ENCODE results near the gene CCDC71L. TPM values are rescaled to one million over a fixed set of nuclear protein-coding genes. Genes with fewer than 3 reads are reported as not detected.

CCDC71L gene
- total RNA-seq, 4 donors from 2014 or later: 43.5 to 318 (median 153) TPM

GRCh38 chr7:106643216-106644000, 17.6 kb downstream of the CCDC71L start:
- TF ChIP-seq CTCF (IDR thresholded peaks at IDR 0.05): no peak
- no peak for ATAC-seq (ENCODE audit: low FRiP score)
- DNase-seq (ENCODE audit: low spot score): no peak

GRCh38 chr7:106641416-106641815, 19.5 kb downstream of the CCDC71L start:
- ATAC-seq (ENCODE audit: low FRiP score) (no peak), DNase-seq (ENCODE audit: low spot score) (no peak)
- TF ChIP-seq CTCF (IDR thresholded peaks at IDR 0.05): no peak

- no peak for DNase-seq (ENCODE audit: low spot score)
- no peak for TF ChIP-seq CTCF (IDR thresholded peaks at IDR 0.05)
- ATAC-seq (ENCODE audit: low FRiP score): peak; percentile 81
Measured at GRCh38 chr7:106640368-106641141, 20.4 kb downstream of the CCDC71L start.

DNA sequence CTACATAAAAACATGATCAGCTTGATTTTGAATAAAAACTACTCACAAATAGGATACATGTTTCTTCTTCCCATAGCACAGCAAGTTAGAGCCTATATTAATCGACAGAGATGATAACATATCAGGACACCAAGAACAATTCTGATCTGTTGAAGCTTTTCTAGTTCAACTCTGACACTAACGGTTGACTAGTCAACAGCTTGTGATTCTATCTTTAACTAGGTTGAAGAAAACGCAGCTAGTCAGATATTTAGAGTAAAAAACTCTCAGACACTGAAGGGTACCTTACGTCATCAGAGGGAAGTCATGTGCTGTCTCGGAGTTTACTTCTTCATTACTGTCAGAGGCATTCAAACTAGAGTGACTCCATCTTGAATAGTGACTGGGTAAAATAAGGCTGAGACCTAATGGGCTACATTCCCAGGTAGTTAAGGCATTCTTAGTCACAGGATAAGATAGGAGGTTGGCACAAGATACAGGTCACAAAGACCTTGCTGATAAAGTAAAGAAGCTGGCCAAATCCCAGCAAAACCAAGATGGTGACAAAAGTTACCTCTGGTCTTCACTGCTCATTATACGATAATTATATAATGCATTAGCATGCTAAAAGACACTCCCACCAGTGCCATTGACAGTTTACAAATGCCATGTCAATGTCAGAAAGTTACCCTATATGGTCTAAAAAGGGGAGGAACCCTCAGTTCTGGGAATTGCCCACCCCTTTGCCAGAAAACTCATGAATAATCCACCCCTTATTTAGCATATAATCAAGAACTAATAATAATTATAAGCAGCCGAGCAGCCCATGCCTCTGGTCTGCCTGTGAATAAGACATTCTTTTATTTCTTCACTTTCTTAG, 21.3 kb downstream of the CCDC71L start:
- ATAC-seq (ENCODE audit: low FRiP score) (no peak), DNase-seq (ENCODE audit: low spot score) (no peak)
- no peak for TF ChIP-seq CTCF (IDR thresholded peaks at IDR 0.05)

- no peak for ATAC-seq (ENCODE audit: low FRiP score)
- DNase-seq (ENCODE audit: low spot score): no peak
- no peak for TF ChIP-seq CTCF (IDR thresholded peaks at IDR 0.05)
Measured at GRCh38 chr7:106635411-106635810, 25.5 kb downstream of the CCDC71L start.

DNA sequence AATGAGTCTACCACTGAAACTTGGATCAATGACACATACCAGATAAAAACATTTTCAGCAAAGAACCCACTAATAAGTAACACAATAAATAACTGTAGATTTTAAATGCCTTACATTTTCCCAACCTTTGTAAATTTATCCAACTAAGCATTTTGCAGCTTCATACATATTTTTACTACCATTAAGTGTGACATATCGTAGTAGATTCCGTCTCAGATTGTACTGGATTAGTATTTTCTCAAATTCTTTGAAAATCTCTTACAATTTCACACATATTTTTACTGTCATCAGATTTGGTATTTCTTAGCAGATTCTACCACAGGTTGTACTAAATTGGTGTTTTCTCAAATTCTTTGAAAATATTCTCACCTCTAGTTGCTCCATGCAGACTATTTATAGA, 26.0 kb downstream of the CCDC71L start:
- no peak for TF ChIP-seq CTCF (IDR thresholded peaks at IDR 0.05)
- no peak for ATAC-seq (ENCODE audit: low FRiP score)

More for the DNA sequence above, 26.0 kb downstream of the CCDC71L start:
- DNase-seq (ENCODE audit: low spot score): no peak
